ENCODE data around the gene DYNC1H1.
A peak's percentile ranks its signal among the peaks of the same experiment; 100 is the strongest.

Gene DYNC1H1

GRCh38 chr14:101964297-101965180 lies at the start of gene DYNC1H1:
Gene DYNC1H1 (plus strand): TSS chr14:101964573. CDS start chr14:101964692, 119 bp downstream.
- H3K4me1 ChIP-seq (ENCODE audit: control insufficient read depth in 1 of 2, insufficient read depth in 1 of 2, low read depth in 1 of 2, low read length in 1 of 2), result peaks cover 14 to 27% of the 10 kb centered on the region in 2 experiments
- H3K36me3 ChIP-seq, result peaks cover 3% of the 10 kb centered on the region
- H3K4me3 ChIP-seq (ENCODE audit: low read depth in 1 of 2, low read length in 1 of 2), result peak within 1 kb of the TSS; percentile 93 to 96
- H3K9me3 ChIP-seq, result no peaks in the 10 kb centered on the region
- H3K27me3 ChIP-seq, result no peaks in the 10 kb centered on the region
- TF ChIP-seq CTCF (IDR thresholded peaks at IDR 0.05), result no peak
- peak within 1 kb of the TSS; percentile 92 for H3K27ac ChIP-seq

- no peaks in the 10 kb centered on the region for H3K27me3 ChIP-seq
- H3K4me1 ChIP-seq (ENCODE audit: control insufficient read depth in 1 of 2, insufficient read depth in 1 of 2, low read depth in 1 of 2, low read length in 1 of 2), result no peaks in the 10 kb centered on the region
- H3K9me3 ChIP-seq, result no peaks in the 10 kb centered on the region
- H3K4me3 ChIP-seq (ENCODE audit: low read depth in 1 of 2, low read length in 1 of 2), result no peak overlapping the region
- H3K27ac ChIP-seq, result no peak overlapping the region
- TF ChIP-seq CTCF (IDR thresholded peaks at IDR 0.05), result no peak
- peaks cover 90% of the 10 kb centered on the region for H3K36me3 ChIP-seq
Measured at GRCh38 chr14:101915871-101916815, 48.2 kb upstream of the DYNC1H1 start.

GRCh38 chr14:101916816-101917412 lies 47.5 kb upstream of the DYNC1H1 start:
- H3K4me3 ChIP-seq (ENCODE audit: low read depth in 1 of 2, low read length in 1 of 2), result no peak overlapping the region
- peaks cover 90% of the 10 kb centered on the region for H3K36me3 ChIP-seq
- H3K4me1 ChIP-seq (ENCODE audit: control insufficient read depth in 1 of 2, insufficient read depth in 1 of 2, low read depth in 1 of 2, low read length in 1 of 2), result no peaks in the 10 kb centered on the region
- no peak for TF ChIP-seq CTCF (IDR thresholded peaks at IDR 0.05)
- no peaks in the 10 kb centered on the region for H3K27me3 ChIP-seq
- H3K9me3 ChIP-seq, result no peaks in the 10 kb centered on the region
- no peak overlapping the region for H3K27ac ChIP-seq

GRCh38 chr14:101917413-101918017 lies 46.9 kb upstream of the DYNC1H1 start:
- Histone ChIP-seq H3K9me3 (no peaks in the 10 kb centered on the region), H3K36me3 (peaks cover 88% of the 10 kb centered on the region), H3K4me3 (ENCODE audit: low read depth in 1 of 2, low read length in 1 of 2) (no peak overlapping the region), H3K27me3 (no peaks in the 10 kb centered on the region), H3K27ac (no peak overlapping the region), H3K4me1 (ENCODE audit: control insufficient read depth in 1 of 2, insufficient read depth in 1 of 2, low read depth in 1 of 2, low read length in 1 of 2) (no peaks in the 10 kb centered on the region)
- no peak for TF ChIP-seq CTCF (IDR thresholded peaks at IDR 0.05)

Measured in neutrophil (primary cell).